K562 (cell line): Measurements from ENCODE around the gene DCP1B. TPM values are rescaled to one million over a fixed set of nuclear protein-coding genes. Genes with fewer than 3 reads are reported as not detected.

Source experiments
- ATAC-seq: fragments of 200-7000 bp; cut with Tn5 transposase; 3 replicates; pipeline ENCODE4 v1.9.1; 2020; ENCODE audit warnings: moderate library complexity
- BruUV-seq: library from RNA; stranded (reverse); fragments of 400-500 nt; replicated peaks from 2 replicates; lab custom pipeline; 2021; lab: Mats Ljungman, UMichigan
- CTCF ChIA-PET: fragments of 300-600 bp; formaldehyde crosslinking; extraction: SDS; loops from one replicate; lab custom pipeline; 2021; ENCODE audit warnings: low intra/inter-chr PET ratio; lab: Yijun Ruan, JAX
- POLR2A ChIA-PET: fragments of 300-600, 350-650 bp; sonication (Branson Sonifier 250); formaldehyde crosslinking; extraction: SDS; loops from one replicate; lab custom pipeline; 2021; ENCODE audit warnings: antibody characterized with exemption, inconsistent platforms; lab: Yijun Ruan, JAX
- DNase-seq, 4 experiments: peaks; one replicate each; pipeline versions ENCODE4 v3.0.0 to v3.0.0-alpha.2; 2011 to 2018; ENCODE audit warnings: low spot score in 3 of 4, mixed read lengths in 3 of 4; ENCODE audit errors: extremely low read depth in 1 of 4
- FAIRE-seq: peaks from 2 replicates; lab custom pipeline; 2011; peaks lifted over from hg19 to GRCh38; lab: Jason Lieb, UNC
- H2AFZ ChIP-seq: 2 replicates; pipeline ENCODE4 v1.6.0; 2011; ENCODE audit warnings: low read depth, low read length, control low read depth, inconsistent platforms
- H3K27ac ChIP-seq: fragments of 200-600 bp; 3 replicates; pipeline ENCODE4 v1.8.0; 2011; ENCODE audit warnings: low read depth, mild to moderate bottlenecking, control low read depth, inconsistent platforms, low read length, moderate library complexity, mixed read lengths; ENCODE audit errors: extremely low read depth
- H3K27me3 ChIP-seq, 2 experiments: fragments of 300-600 bp in 1 of 2; 2 replicates in 1 of 2; 3 replicates in 1 of 2; pipeline versions ENCODE4 v1.6.0 to v1.8.0; 2011; ENCODE audit warnings: inconsistent platforms in 2 of 2, low read length in 2 of 2, mild to moderate bottlenecking in 1 of 2, mixed read lengths in 1 of 2, moderate library complexity in 1 of 2; ENCODE audit not compliant: control insufficient read depth in 2 of 2, insufficient read depth in 2 of 2
- H3K36me3 ChIP-seq: fragments of 300-600 bp; 3 replicates; pipeline ENCODE4 v1.8.0; 2011; ENCODE audit warnings: mild to moderate bottlenecking, low read length, inconsistent platforms; ENCODE audit not compliant: control insufficient read depth, insufficient read depth
- H3K4me1 ChIP-seq, 2 experiments: fragments of 200-600 bp in 1 of 2; replicated peaks in 1 of 2; 2 replicates in 1 of 2; 3 replicates in 1 of 2; pipeline versions ENCODE4 v1.5.1 to v1.8.0; 2011; ENCODE audit warnings: inconsistent platforms in 2 of 2, low read length in 2 of 2, mild to moderate bottlenecking in 1 of 2, mixed read lengths in 1 of 2, moderate library complexity in 1 of 2; ENCODE audit not compliant: control insufficient read depth in 2 of 2, insufficient read depth in 2 of 2
- H3K4me2 ChIP-seq: 2 replicates; pipeline ENCODE4 v1.6.1; 2011; ENCODE audit warnings: low read length, control low read depth, inconsistent platforms, mixed read lengths; ENCODE audit not compliant: insufficient read depth
- H3K4me3 ChIP-seq: fragments of 200-600 bp; sonication (generic), shearing (Covaris generic); 2 replicates; pipeline ENCODE4 v1.5.1; 2016; ENCODE audit warnings: control low read depth, inconsistent platforms
- H3K79me2 ChIP-seq: fragments of 200-600 bp; 3 replicates; pipeline ENCODE4 v1.8.0; 2011; ENCODE audit warnings: low read length, inconsistent platforms; ENCODE audit not compliant: control insufficient read depth, insufficient read depth
- H3K9ac ChIP-seq, 2 experiments: 2 replicates each; pipeline versions ENCODE4 v1.6.0 to v1.6.1; 2011; ENCODE audit warnings: low read depth in 2 of 2, low read length in 2 of 2, control low read depth in 1 of 2, inconsistent platforms in 1 of 2, mild to moderate bottlenecking in 1 of 2, mixed read lengths in 1 of 2; ENCODE audit not compliant: insufficient read depth in 1 of 2
- H3K9me1 ChIP-seq: one replicate; pipeline ENCODE4 v1.6.0; 2011; ENCODE audit warnings: inconsistent platforms, mild to moderate bottlenecking, low read length, moderate library complexity; ENCODE audit not compliant: control insufficient read depth, insufficient read depth
- H3K9me3 ChIP-seq: replicated peaks from 2 replicates; pipeline ENCODE4 v1.5.1; 2011; ENCODE audit warnings: low read depth, low read length, inconsistent platforms; ENCODE audit not compliant: control insufficient read depth, insufficient read depth
- H4K20me1 ChIP-seq: replicated peaks from 2 replicates; pipeline ENCODE4 v1.6.1; 2011; ENCODE audit warnings: low read length, inconsistent platforms, mixed read lengths; ENCODE audit not compliant: control insufficient read depth, insufficient read depth
- ADNP ChIP-seq: fragments of 200-800 bp; sonication (Bioruptor generic); IDR thresholded peaks from 2 replicates; pipeline ENCODE4 v1.6.1; 2016; ENCODE audit warnings: missing genetic modification characterization, missing compliant biosample characterization
- BHLHE40 ChIP-seq: IDR thresholded peaks from 2 replicates; pipeline ENCODE4 v1.6.1; 2011; ENCODE audit warnings: low read length, improper control_type of control experiment
- HNRNPLL ChIP-seq: fragments of 200-400 bp; formaldehyde crosslinking; IDR thresholded peaks from 2 replicates; pipeline ENCODE4 v1.6.1; 2017; ENCODE audit warnings: low read length, low read depth, mild to moderate bottlenecking; ENCODE audit not compliant: poor library complexity, severe bottlenecking
- RERE ChIP-seq: sonication (generic); formaldehyde crosslinking; IDR thresholded peaks from 2 replicates; pipeline ENCODE4 v1.8.0; 2023; ENCODE audit warnings: missing genetic modification reagents, mild to moderate bottlenecking, borderline replicate concordance
- ZBTB1 ChIP-seq: sonication (generic); formaldehyde crosslinking; IDR thresholded peaks from 2 replicates; pipeline ENCODE4 v1.8.1; 2023; ENCODE audit warnings: missing genetic modification reagents, low read depth, mild to moderate bottlenecking, borderline replicate concordance
- ZBTB7A ChIP-seq: IDR thresholded peaks from 2 replicates; pipeline ENCODE4 v1.6.1; 2011; ENCODE audit warnings: low read depth, mild to moderate bottlenecking, low read length, moderate library complexity, borderline replicate concordance; ENCODE audit not compliant: control insufficient read depth
- ZEB2 ChIP-seq: fragments of 450-650 bp; IDR thresholded peaks from 2 replicates; pipeline ENCODE4 v1.6.1; 2016
- ZNF76 ChIP-seq: fragments of 250-450 bp; sonication (Bioruptor Pico); IDR thresholded peaks from 2 replicates; pipeline ENCODE4 v1.4.0; 2020; ENCODE audit warnings: mild to moderate bottlenecking, moderate library complexity, borderline replicate concordance
- WGBS: fragments of 100-300 bp; shearing (Covaris generic); methylation state at CpG from one replicate; pipeline ENCODE4 v1.1.6; 2016; ENCODE audit warnings: low coverage, mixed read lengths; ENCODE audit not compliant: insufficient coverage; ENCODE audit errors: missing lambda C conversion rate; 5-methylcytosine and 5-hydroxymethylcytosine counted together
- in situ Hi-C: fragments of 300-500 bp; cut with MboI; formaldehyde crosslinking; loops from 4 replicates; pipeline ENCODE4 v1.15.0; 2018; ENCODE audit warnings: inconsistent platforms, mixed read lengths
- intact Hi-C: fragments of 100-400 bp; cut with micrococcal nuclease; formaldehyde crosslinking; loops from 2 replicates; pipeline ENCODE4 v1.14.2; 2022
- polyA plus RNA-seq, 8 experiments: library from polyadenylated mRNA; depleted of rRNA in 4 of 8; stranded (reverse) in 5 of 8; unstranded in 3 of 8; fragments of >200 nt; fragmentation: Nextera tagmentation in 2 of 8; fragmentation: Illumina TruSeq in 1 of 8; extraction: Ambion mirVana in 2 of 8; extraction: Trizol in 1 of 8; gene quantifications; 2 replicates each; pipeline versions ENCODE4 v1.2.1 to v1.2.3, GENCODE V29; 2011 to 2014; ENCODE audit warnings: inconsistent platforms in 1 of 8, missing spikeins in 1 of 8
- total RNA-seq, 7 experiments: library from RNA; depleted of rRNA in 6 of 7; stranded (reverse); fragments of >200 nt in 6 of 7; fragmentation: Illumina TruSeq in 2 of 7; extraction: Trizol in 2 of 7; gene quantifications; 2 replicates each; pipeline versions ENCODE4 v1.2.1 to v1.2.3, GENCODE V29; 2011 to 2021; ENCODE audit warnings: low replicate concordance in 1 of 7
- TF ChIP-seq, protein P1 (sequence below), 2 experiments: fragments of 200-800 bp in 1 of 2; sonication (Bioruptor generic) in 1 of 2; sonication (generic) in 1 of 2; formaldehyde crosslinking in 1 of 2; IDR thresholded peaks in 1 of 2; conservative IDR thresholded peaks in 1 of 2; 2 replicates each; pipeline versions ENCODE4 v1.5.0 to v1.6.1; 2016 to 2020; ENCODE audit warnings: missing compliant biosample characterization in 1 of 2, missing genetic modification characterization in 1 of 2, missing genetic modification reagents in 1 of 2
- TF ChIP-seq, protein P2 (sequence below): IDR thresholded peaks from 2 replicates; pipeline ENCODE4 v1.6.1; 2011; ENCODE audit not compliant: insufficient read length; ENCODE audit errors: extremely low read depth

The DCP1B gene
- total and polyA plus RNA-seq, 9 of the 15 experiments (the other 6 are each of a cell fraction or from before 2014, with no cell fraction given), result 0.83 to 7.3 (median 3.4) TPM

GRCh38 chr12:2020511-2020910 is 16.3 kb upstream of the DCP1B start:
- H3K9me1 ChIP-seq, result no peaks in the 10 kb centered on the region
- no peaks in the 10 kb centered on the region for H3K79me2 ChIP-seq
- FAIRE-seq, result no peak
- BruUV-seq, result no TSS peak
- DNase-seq, result no peak
- H3K36me3 ChIP-seq, result no peaks in the 10 kb centered on the region
- no peaks in the 10 kb centered on the region for H3K4me1 ChIP-seq
- CTCF ChIA-PET, result interaction anchor here (0.6 kb wide), 1 partner anchor 360 kb away, joined by 3 read pairs; no protein-coding TSS in a partner anchor
- peaks cover 2 to 11% of the 10 kb centered on the region in 2 experiments; a peak in 2 of 5 replicates for H3K27me3 ChIP-seq
- intact Hi-C loops, result no loop called here
- no peaks in the 10 kb centered on the region for H3K9me3 ChIP-seq
- no peak overlapping the region for H3K27ac ChIP-seq
- H3K4me2 ChIP-seq, result no peak overlapping the region
- no peak overlapping the region for H2AFZ ChIP-seq
- H3K4me3 ChIP-seq, result no peak overlapping the region
- ATAC-seq, result no peak
- POLR2A ChIA-PET, result interaction anchor here (0.6 to 1.9 kb wide), 3 partner anchors 14 to 210 kb away, joined by 3 to 4 read pairs (median 3); no protein-coding TSS in a partner anchor
- in situ Hi-C loops, result no loop called here
- H4K20me1 ChIP-seq, result no peaks in the 10 kb centered on the region
- WGBS, result 0% methylated on average over 3 of the region's 3 CpGs
- no peak overlapping the region for H3K9ac ChIP-seq
- no peak for TF ChIP-seq ZEB2
- TF ChIP-seq ZBTB7A, result no peak
- no peak for TF ChIP-seq HNRNPLL
- TF ChIP-seq, protein P1, sequence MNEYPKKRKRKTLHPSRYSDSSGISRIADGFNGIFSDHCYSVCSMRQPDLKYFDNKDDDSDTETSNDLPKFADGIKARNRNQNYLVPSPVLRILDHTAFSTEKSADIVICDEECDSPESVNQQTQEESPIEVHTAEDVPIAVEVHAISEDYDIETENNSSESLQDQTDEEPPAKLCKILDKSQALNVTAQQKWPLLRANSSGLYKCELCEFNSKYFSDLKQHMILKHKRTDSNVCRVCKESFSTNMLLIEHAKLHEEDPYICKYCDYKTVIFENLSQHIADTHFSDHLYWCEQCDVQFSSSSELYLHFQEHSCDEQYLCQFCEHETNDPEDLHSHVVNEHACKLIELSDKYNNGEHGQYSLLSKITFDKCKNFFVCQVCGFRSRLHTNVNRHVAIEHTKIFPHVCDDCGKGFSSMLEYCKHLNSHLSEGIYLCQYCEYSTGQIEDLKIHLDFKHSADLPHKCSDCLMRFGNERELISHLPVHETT (CRISPR knock-in tag; conservative IDR thresholded peaks at IDR 0.05 in 1 of 2, IDR thresholded peaks at IDR 0.05 in 1 of 2), result no peak
- TF ChIP-seq ZNF76 (CRISPR knock-in tag), result no peak
- no peak for TF ChIP-seq BHLHE40
- no peak for TF ChIP-seq ADNP (tag)
- TF ChIP-seq, protein P2, sequence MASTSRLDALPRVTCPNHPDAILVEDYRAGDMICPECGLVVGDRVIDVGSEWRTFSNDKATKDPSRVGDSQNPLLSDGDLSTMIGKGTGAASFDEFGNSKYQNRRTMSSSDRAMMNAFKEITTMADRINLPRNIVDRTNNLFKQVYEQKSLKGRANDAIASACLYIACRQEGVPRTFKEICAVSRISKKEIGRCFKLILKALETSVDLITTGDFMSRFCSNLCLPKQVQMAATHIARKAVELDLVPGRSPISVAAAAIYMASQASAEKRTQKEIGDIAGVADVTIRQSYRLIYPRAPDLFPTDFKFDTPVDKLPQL, result no peak
- TF ChIP-seq ZBTB1 (CRISPR knock-in tag), result no peak
- TF ChIP-seq RERE (CRISPR knock-in tag), result no peak
